GM21737 (cell line): ENCODE results near the gene FUNDC2.
A peak's percentile ranks its signal among the peaks of the same experiment; 100 is the strongest.

Source experiments
- ATAC-seq: cut with Tn5 transposase; IDR thresholded peaks from one replicate; pipeline ENCODE4 v1.9.1; 2021; ENCODE audit warnings: mild to moderate bottlenecking, moderate library complexity; ENCODE audit not compliant: unreplicated experiment

Gene FUNDC2

DNA sequence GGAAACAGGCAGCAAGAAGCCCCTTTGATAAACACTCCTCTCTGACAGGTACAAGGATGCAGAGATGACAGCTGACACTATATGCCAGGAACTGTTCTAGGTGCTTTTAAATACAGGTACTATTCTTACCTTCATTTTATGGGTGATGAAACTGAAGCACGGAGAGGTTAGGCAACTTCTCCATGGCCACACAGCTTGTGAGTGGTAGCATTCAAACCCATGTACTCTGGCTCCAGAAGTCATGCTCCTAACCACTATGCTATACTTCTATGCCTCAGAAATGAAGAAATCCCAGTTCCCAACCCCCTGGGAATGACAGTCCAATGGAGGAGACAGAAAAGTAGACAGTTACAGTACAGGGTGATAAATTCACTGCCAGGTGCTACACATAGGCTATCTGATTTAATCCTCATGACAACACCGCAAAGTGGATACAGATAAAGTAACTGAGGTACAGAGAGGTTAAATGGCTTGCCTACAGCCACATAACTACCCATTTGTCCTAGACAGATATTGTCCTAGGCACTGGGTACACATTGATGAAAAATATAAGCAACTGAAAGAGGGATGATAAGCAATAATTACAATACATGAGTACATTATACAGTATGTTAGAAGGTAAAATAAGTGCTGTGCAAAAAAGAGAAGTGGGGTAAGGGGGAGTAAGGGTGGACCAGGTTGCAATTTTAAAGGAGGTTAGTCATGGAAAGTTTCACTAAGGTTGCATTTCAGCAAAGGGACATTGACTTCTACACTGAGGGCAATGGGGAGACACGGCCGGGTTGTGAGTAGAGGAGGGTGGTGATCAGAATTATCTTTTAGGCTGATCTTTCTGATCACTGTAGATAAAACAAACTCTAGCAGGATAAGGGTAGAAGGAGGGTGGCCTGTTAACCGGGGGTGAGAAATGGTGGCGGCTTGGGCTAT is 2.5 kb upstream of the FUNDC2 start:
- no peak for ATAC-seq

DNA sequence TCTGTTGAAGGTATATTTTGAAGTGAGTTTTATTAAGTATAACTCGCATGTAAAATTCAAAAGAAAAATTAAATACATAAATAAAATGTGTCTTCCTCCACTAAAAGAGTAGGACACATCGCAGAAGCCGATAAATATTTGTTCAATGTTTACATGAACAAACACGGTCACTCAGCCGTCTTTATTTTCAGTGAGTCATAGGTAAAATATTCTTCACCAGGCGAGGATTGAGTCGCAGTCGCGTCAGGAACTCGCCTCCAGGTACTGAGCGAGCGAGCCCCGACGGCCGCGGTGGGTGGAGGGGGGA is 271 bp upstream of the FUNDC2 start:
- ATAC-seq = no peak

DNA sequence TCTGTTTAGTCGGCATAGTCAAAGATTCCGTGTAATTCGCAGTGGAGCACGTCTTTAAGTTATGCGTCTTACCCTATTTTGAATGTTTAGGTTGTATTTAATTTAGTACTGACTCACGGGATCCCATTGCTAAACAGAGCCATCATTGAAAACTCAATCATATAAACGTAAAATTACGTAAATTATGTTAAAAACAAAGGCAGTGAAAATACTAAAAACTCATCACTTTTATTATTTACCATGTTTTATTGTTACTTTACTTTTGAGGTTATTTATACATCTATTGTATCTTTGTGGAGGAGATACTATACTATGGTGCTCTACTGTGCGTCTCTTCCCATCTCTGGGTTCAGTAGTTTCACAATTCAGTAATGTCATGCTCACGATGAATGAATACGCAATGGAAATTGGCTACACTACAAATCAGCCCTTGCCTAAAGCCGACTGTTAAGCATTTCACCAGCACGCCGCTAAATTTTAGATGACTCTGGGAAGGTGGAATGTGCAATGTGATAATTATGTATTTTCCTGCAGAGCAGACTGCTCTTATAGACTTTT is 944 bp downstream of the FUNDC2 start:
- ATAC-seq = no peak

DNA sequence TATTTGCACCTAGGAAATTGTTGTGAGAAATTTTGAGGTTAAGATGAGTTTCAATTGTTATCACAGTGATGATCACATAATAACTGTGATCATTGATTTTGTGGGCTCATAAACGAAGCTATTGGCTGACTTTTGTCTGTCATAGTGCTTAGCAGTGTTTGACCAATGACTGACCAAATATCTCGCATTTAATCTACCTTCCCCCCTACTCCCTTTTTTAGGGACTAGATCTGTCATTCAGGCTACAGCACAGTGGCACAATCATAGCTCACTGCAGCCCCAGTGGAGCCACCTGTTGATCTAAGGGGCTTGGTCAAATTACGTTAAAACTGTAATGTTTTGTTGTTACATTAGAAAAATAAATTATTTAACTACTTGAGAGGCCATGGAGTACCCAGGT is 1.5 kb downstream of the FUNDC2 start:
- ATAC-seq = no peak

GRCh38 chrX:155028877-155029291 is 2.2 kb downstream of the FUNDC2 start:
- ATAC-seq = no peak

- no peak for ATAC-seq
Measured at GRCh38 chrX:155031657-155032056, 5.0 kb downstream of the FUNDC2 start.

- ATAC-seq = no peak
Measured at GRCh38 chrX:155035688-155036087, 9.0 kb downstream of the FUNDC2 start.

DNA sequence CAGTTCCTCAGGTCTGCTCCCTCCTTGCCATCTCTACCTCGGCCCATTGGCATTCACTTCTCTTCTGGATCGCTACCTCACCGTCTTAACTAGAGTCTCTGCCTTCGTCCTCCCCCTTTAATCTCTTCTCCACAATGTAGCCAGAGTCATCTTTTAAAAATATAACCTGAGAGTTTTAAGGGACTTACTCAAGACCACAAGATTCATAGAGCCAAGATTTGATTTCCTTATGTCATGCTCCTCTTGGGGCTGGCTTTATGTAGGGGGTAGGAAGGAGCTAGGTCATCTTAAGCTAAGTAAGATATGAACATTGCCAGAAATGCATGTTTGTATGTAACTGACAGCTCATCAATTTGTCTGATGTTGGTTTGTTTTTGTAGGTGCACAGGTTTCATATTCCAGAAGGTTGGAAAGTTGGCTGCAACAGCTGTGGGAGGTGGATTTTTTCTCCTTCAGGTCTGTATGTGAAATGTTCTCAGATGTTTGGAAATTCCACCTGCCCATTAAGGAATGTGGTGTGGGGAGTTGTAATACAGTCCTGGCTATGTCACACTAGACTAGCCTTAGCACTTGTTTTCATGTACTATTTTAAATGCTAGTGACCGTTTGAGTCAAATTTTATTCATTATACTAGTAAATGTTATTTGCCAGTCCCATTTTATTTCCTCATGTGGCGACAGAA is 19.6 kb downstream of the FUNDC2 start:
- ATAC-seq = no peak

GRCh38 chrX:155046811-155047528 is 20.3 kb downstream of the FUNDC2 start:
- ATAC-seq = no peak

DNA sequence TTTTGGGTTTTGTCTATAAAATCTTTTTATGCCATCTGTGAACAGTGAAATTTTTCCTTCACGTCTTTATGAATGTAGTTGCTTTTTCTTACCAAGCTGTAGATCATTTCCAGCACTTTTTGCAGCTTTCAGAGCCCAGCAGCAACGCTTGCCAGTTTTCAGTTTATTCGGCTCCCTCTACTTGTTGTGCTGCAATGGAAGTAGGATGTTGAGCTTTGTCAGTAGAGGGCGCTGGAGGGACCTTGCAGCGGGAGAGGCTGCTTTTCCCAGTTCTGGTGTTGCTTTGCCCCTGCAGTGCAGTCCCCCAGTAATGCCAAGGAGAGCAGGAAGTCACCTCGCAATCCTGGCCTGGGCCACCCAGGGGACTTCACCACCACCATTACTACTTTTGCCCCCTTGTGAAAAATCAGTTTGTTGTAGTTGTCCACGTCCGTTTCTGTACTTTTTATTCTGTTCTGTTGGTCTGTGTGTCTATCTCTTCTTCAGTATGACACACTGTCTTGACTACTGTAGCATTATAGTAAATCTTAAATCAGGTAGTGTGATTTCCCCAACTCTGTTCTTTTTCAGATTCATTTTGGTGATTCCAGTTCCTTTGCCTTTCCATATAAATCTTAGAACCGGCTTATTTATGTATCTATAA is 22.5 kb downstream of the FUNDC2 start:
- no peak for ATAC-seq

- no peak for ATAC-seq
Measured at GRCh38 chrX:155052738-155053498, 26.3 kb downstream of the FUNDC2 start.

GRCh38 chrX:155053656-155054055 is 27.0 kb downstream of the FUNDC2 start:
- ATAC-seq = no peak

GRCh38 chrX:155054255-155054654 is 27.6 kb downstream of the FUNDC2 start:
- ATAC-seq = no peak

DNA sequence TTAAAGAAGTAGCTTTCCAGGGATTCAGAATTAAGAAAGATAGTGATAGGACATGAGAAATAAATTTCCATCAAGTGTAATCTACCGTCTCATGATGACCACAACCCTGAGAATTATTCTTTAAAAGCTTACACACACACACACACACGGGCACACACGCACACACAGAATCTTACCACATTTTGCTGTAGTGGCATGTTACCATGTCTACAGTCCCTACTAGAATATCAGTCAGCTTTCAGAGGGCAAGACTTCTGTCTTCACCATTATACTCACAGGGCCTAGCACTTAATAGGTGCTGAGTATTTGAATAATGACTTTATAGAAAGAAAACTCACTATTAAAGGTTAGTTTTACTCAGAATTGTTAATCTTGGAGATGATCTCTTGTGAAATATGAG is 28.9 kb downstream of the FUNDC2 start:
- ATAC-seq = no peak

- no peak for ATAC-seq
Measured at GRCh38 chrX:155056471-155056870, 29.8 kb downstream of the FUNDC2 start.

DNA sequence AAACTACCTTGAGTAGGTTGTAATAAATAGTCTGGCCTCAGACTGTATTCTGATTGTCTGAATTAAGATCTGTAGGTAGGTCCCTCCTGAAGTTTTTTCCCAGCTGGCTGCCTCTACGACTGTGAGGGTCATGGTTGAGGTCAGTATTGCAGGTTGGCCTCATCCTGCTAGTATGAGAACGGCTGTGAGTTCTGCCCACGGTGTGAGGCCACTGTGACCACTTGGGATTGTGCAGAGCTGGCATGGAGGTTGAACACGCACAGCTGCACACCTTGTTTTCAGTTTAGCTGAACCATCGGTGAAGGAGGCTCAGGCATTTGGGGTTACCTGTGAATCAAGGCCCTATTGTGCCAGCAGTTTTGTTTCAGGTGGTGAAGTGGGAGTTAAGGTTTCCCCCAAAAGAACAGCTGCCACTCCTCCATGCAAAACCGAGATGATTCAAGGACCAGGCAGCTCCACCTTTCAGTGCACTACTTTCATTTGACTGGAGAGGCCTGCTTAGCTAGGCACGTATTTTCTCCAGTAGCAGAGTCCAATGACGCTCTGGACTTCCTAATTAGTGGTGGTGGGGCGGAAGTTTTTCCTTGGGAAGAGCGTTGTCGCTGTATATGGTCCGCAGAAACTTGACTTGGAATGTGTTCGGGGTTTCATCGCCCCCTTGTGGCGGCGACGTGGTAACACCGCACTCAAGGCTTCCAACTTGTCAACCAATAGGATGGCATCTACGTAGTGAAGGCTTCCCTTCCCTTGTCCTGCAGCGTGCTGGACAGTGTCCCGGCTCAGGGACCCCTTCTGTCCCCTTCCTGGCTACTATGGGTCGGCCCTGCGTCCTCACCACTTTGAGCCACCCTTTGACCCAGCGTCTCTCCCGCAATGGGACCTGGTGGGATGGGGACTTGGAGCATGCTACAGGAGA is 30.5 kb downstream of the FUNDC2 start:
- ATAC-seq = peak; percentile 70

- no peak for ATAC-seq
Measured at GRCh38 chrX:155061760-155062159, 35.1 kb downstream of the FUNDC2 start.

GRCh38 chrX:155065035-155065734 is 38.5 kb downstream of the FUNDC2 start:
- no peak for ATAC-seq

- ATAC-seq = no peak
Measured at GRCh38 chrX:155068165-155068564, 41.5 kb downstream of the FUNDC2 start.
